ENCODE data around the gene NUP214.

Gene NUP214

GRCh38 chr9:131276891-131277286 lies 151.5 kb downstream of the NUP214 start:
- no peak overlapping the region for H3K27ac ChIP-seq (ENCODE audit: low read depth, low read length)
- WGBS (ENCODE audit: extremely low coverage, insufficient coverage, insufficient read length) = no CpG with 5 or more reads among the region's 60 CpGs

DNA sequence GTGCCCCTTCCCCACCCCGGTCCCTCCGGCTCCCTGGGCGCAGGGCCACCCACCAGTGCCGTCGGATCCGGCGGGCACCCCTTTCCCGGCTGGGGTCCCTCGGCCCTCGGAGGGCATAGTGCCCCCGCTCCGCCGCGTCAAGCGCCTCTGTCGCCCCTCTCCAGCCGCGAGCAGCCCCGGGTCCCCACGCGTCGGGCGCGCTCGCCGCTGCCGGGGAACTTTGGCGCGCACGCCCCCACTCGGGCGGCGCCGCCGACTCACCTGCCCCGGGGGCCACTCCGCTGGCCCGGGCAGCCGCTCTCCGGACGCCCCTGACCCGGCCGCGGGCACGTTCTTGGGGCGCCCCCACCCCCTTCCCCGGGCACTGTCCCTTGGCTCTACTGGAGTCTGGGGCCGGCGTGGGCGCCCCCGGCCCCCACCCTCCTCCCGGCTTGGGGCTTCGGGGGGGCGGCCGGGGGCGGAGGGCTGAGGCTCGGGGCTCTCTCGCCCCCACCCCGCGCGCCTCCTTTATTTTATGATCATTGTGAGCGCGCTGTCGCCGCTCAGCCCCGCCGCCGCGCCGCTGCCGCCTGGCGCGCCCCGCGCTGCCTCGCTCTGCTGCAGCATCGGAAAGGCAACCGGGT lies 152.0 kb downstream of the NUP214 start:
- DNase-seq = no peak
- peak overlapping the region; percentile 72 for H3K4me3 ChIP-seq (ENCODE audit: low read depth, low read length)
- peak overlapping the region; percentile 78 for H3K4me2 ChIP-seq (ENCODE audit: low read length)
- no peak overlapping the region for H3K23ac ChIP-seq (ENCODE audit: low read length)
- no peak overlapping the region for H3K9ac ChIP-seq (ENCODE audit: low read length)
- H3K27me3 ChIP-seq (ENCODE audit: insufficient read depth, low read length) = peaks cover 26% of the 10 kb centered on the region
- peaks cover 5% of the 10 kb centered on the region for H3K9me3 ChIP-seq (ENCODE audit: insufficient read depth, low read depth, low read length)
- no CpG with 5 or more reads among the region's 78 CpGs for WGBS (ENCODE audit: extremely low coverage, insufficient coverage, insufficient read length)
- peak overlapping the region; percentile 17 for H2AFZ ChIP-seq (ENCODE audit: insufficient read depth, low read length, poor library complexity)
- no peak overlapping the region for H2BK120ac ChIP-seq (ENCODE audit: insufficient read depth, low read length, poor library complexity)
- H3K79me1 ChIP-seq (ENCODE audit: low read length) = no peaks in the 10 kb centered on the region
- H3K14ac ChIP-seq (ENCODE audit: low read length) = no peak overlapping the region
- peaks cover 2 to 4% of the 10 kb centered on the region in 2 experiments for H3K4me1 ChIP-seq (ENCODE audit: control insufficient read depth in 1 of 2, insufficient read depth in 2 of 2, low read length in 2 of 2)
- no peak overlapping the region for H2BK5ac ChIP-seq (ENCODE audit: low read depth, low read length, poor library complexity)
- no peak overlapping the region for H3K18ac ChIP-seq (ENCODE audit: low read length)
- H2AK5ac ChIP-seq (ENCODE audit: low read length) = no peak overlapping the region
- no peak overlapping the region for H4K91ac ChIP-seq (ENCODE audit: low read depth, low read length)
- H4K12ac ChIP-seq (ENCODE audit: low read depth, low read length) = no peak overlapping the region
- no peak overlapping the region for H2BK12ac ChIP-seq (ENCODE audit: low read length)
- H3K4ac ChIP-seq (ENCODE audit: low read depth, low read length) = no peak overlapping the region
- H3K27ac ChIP-seq (ENCODE audit: low read depth, low read length) = no peak overlapping the region
- H3K79me2 ChIP-seq (ENCODE audit: control insufficient read depth, insufficient read depth, low read length, poor library complexity) = no peaks in the 10 kb centered on the region
- no peaks in the 10 kb centered on the region for H3K36me3 ChIP-seq (ENCODE audit: control insufficient read depth in 1 of 2, insufficient read depth in 2 of 2, low read length in 2 of 2)
- no peak overlapping the region for H4K8ac ChIP-seq (ENCODE audit: low read depth, low read length)

More at GRCh38 chr9:131276891-131277286, 151.5 kb downstream of the NUP214 start:
- Histone ChIP-seq H3K14ac (ENCODE audit: low read length) (no peak overlapping the region), H4K12ac (ENCODE audit: low read depth, low read length) (no peak overlapping the region), H4K91ac (ENCODE audit: low read depth, low read length) (no peak overlapping the region), H3K4me1 (ENCODE audit: control insufficient read depth in 1 of 2, insufficient read depth in 2 of 2, low read length in 2 of 2) (peaks cover 2 to 4% of the 10 kb centered on the region in 2 experiments), H2BK120ac (ENCODE audit: insufficient read depth, low read length, poor library complexity) (no peak overlapping the region), H3K4me3 (ENCODE audit: low read depth, low read length) (peak overlapping the region; percentile 60), H3K79me1 (ENCODE audit: low read length) (no peaks in the 10 kb centered on the region), H3K23ac (ENCODE audit: low read length) (no peak overlapping the region), H3K27me3 (ENCODE audit: insufficient read depth, low read length) (peaks cover 22% of the 10 kb centered on the region), H3K4ac (ENCODE audit: low read depth, low read length) (no peak overlapping the region), H4K8ac (ENCODE audit: low read depth, low read length) (no peak overlapping the region), H2AFZ (ENCODE audit: insufficient read depth, low read length, poor library complexity) (no peak overlapping the region), H3K18ac (ENCODE audit: low read length) (no peak overlapping the region), H3K9ac (ENCODE audit: low read length) (no peak overlapping the region), H2AK5ac (ENCODE audit: low read length) (no peak overlapping the region), H2BK5ac (ENCODE audit: low read depth, low read length, poor library complexity) (no peak overlapping the region), H2BK12ac (ENCODE audit: low read length) (no peak overlapping the region), H3K4me2 (ENCODE audit: low read length) (peak overlapping the region; percentile 78), H3K9me3 (ENCODE audit: insufficient read depth, low read depth, low read length) (peaks cover under 1% of the 10 kb centered on the region), H3K36me3 (ENCODE audit: control insufficient read depth in 1 of 2, insufficient read depth in 2 of 2, low read length in 2 of 2) (no peaks in the 10 kb centered on the region), H3K79me2 (ENCODE audit: control insufficient read depth, insufficient read depth, low read length, poor library complexity) (no peaks in the 10 kb centered on the region)
- DNase-seq = peak; percentile 42 to 61

GRCh38 chr9:131277910-131278701 lies 152.7 kb downstream of the NUP214 start:
- no peak overlapping the region for H3K18ac ChIP-seq (ENCODE audit: low read length)
- peak overlapping the region; percentile 72 for H3K4me3 ChIP-seq (ENCODE audit: low read depth, low read length)
- peaks cover 6% of the 10 kb centered on the region for H3K9me3 ChIP-seq (ENCODE audit: insufficient read depth, low read depth, low read length)
- no peak overlapping the region for H2BK120ac ChIP-seq (ENCODE audit: insufficient read depth, low read length, poor library complexity)
- no peak overlapping the region for H2BK12ac ChIP-seq (ENCODE audit: low read length)
- H3K4me1 ChIP-seq (ENCODE audit: control insufficient read depth in 1 of 2, insufficient read depth in 2 of 2, low read length in 2 of 2) = peaks cover 2 to 5% of the 10 kb centered on the region in 2 experiments
- H3K79me1 ChIP-seq (ENCODE audit: low read length) = no peaks in the 10 kb centered on the region
- DNase-seq = peak; percentile 66 to 80
- H3K14ac ChIP-seq (ENCODE audit: low read length) = no peak overlapping the region
- no peak overlapping the region for H4K91ac ChIP-seq (ENCODE audit: low read depth, low read length)
- no CpG with 5 or more reads among the region's 59 CpGs for WGBS (ENCODE audit: extremely low coverage, insufficient coverage, insufficient read length)
- H2AFZ ChIP-seq (ENCODE audit: insufficient read depth, low read length, poor library complexity) = no peak overlapping the region
- no peak overlapping the region for H3K4ac ChIP-seq (ENCODE audit: low read depth, low read length)
- no peak overlapping the region for H3K9ac ChIP-seq (ENCODE audit: low read length)
- H3K36me3 ChIP-seq (ENCODE audit: control insufficient read depth in 1 of 2, insufficient read depth in 2 of 2, low read length in 2 of 2) = no peaks in the 10 kb centered on the region
- H3K27ac ChIP-seq (ENCODE audit: low read depth, low read length) = no peak overlapping the region
- H3K4me2 ChIP-seq (ENCODE audit: low read length) = peak overlapping the region; percentile 78
- H4K12ac ChIP-seq (ENCODE audit: low read depth, low read length) = no peak overlapping the region
- H2AK5ac ChIP-seq (ENCODE audit: low read length) = no peak overlapping the region
- H3K23ac ChIP-seq (ENCODE audit: low read length) = no peak overlapping the region
- H3K79me2 ChIP-seq (ENCODE audit: control insufficient read depth, insufficient read depth, low read length, poor library complexity) = no peaks in the 10 kb centered on the region
- H4K8ac ChIP-seq (ENCODE audit: low read depth, low read length) = no peak overlapping the region
- H3K27me3 ChIP-seq (ENCODE audit: insufficient read depth, low read length) = peaks cover 30% of the 10 kb centered on the region
- no peak overlapping the region for H2BK5ac ChIP-seq (ENCODE audit: low read depth, low read length, poor library complexity)

DNA sequence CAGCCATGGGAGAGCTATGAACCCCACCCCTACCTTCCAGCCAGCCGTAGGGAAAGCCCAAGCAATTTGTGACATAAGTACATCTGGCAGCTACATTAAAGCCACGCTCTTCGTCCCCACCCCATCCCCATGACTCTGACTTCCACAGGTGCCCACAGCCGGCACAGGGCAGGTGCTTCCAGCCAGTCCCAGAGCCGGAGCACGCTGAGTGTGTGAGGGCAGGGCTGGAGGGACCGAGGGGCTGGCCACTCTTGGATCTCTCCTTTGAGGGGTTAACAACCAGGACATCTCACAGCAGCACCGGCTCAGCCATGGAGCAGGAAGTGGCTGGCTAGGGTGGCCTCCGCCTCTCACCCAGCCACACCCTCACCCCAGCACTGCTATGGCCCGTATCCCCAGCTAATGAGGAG lies 153.3 kb downstream of the NUP214 start:
- H4K8ac ChIP-seq (ENCODE audit: low read depth, low read length) = no peak overlapping the region
- H2BK120ac ChIP-seq (ENCODE audit: insufficient read depth, low read length, poor library complexity) = no peak overlapping the region
- H2BK5ac ChIP-seq (ENCODE audit: low read depth, low read length, poor library complexity) = no peak overlapping the region
- no peak overlapping the region for H3K14ac ChIP-seq (ENCODE audit: low read length)
- WGBS (ENCODE audit: extremely low coverage, insufficient coverage, insufficient read length) = no CpG with 5 or more reads among the region's 10 CpGs
- no peak overlapping the region for H2AFZ ChIP-seq (ENCODE audit: insufficient read depth, low read length, poor library complexity)
- no peak overlapping the region for H2BK12ac ChIP-seq (ENCODE audit: low read length)
- H3K27ac ChIP-seq (ENCODE audit: low read depth, low read length) = no peak overlapping the region
- DNase-seq = no peak
- peaks cover 2 to 6% of the 10 kb centered on the region in 2 experiments for H3K4me1 ChIP-seq (ENCODE audit: control insufficient read depth in 1 of 2, insufficient read depth in 2 of 2, low read length in 2 of 2)
- H3K4me3 ChIP-seq (ENCODE audit: low read depth, low read length) = no peak overlapping the region
- H3K27me3 ChIP-seq (ENCODE audit: insufficient read depth, low read length) = peaks cover 34% of the 10 kb centered on the region
- H3K9ac ChIP-seq (ENCODE audit: low read length) = no peak overlapping the region
- no peaks in the 10 kb centered on the region for H3K79me1 ChIP-seq (ENCODE audit: low read length)
- H3K36me3 ChIP-seq (ENCODE audit: control insufficient read depth in 1 of 2, insufficient read depth in 2 of 2, low read length in 2 of 2) = no peaks in the 10 kb centered on the region
- no peak overlapping the region for H3K18ac ChIP-seq (ENCODE audit: low read length)
- no peak overlapping the region for H4K91ac ChIP-seq (ENCODE audit: low read depth, low read length)
- no peak overlapping the region for H4K12ac ChIP-seq (ENCODE audit: low read depth, low read length)
- no peak overlapping the region for H2AK5ac ChIP-seq (ENCODE audit: low read length)
- H3K23ac ChIP-seq (ENCODE audit: low read length) = no peak overlapping the region
- H3K79me2 ChIP-seq (ENCODE audit: control insufficient read depth, insufficient read depth, low read length, poor library complexity) = no peaks in the 10 kb centered on the region
- H3K9me3 ChIP-seq (ENCODE audit: insufficient read depth, low read depth, low read length) = peaks cover 6% of the 10 kb centered on the region
- H3K4ac ChIP-seq (ENCODE audit: low read depth, low read length) = no peak overlapping the region
- no peak overlapping the region for H3K4me2 ChIP-seq (ENCODE audit: low read length)
